Measurements from ENCODE around the gene NRAP.

Gene NRAP

GRCh38 chr10:113561214-113561613, 102.6 kb downstream of the NRAP start:
- DNase-seq (ENCODE audit: low spot score): no peak

DNA sequence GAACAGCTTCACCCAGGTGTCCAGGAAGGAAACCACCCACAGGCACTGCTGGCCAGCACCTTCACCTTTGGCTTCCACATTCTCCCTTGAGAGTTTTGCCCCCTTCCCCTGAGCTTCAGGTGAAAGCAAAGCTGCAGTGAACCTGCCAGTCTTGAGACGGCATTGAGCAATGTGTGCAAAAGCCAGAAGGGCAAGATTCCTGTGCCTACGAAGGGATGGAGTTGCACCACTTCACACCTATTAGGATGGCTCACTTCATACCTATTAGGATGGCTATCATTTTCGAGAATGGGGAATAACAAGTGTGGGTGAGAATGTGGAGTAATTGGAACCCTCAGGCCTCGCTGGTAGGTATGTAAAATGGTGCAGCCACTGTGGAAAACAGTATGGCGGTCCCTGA, 103.8 kb downstream of the NRAP start:
- DNase-seq (ENCODE audit: low spot score): no peak

GRCh38 chr10:113557903-113558321, 105.9 kb downstream of the NRAP start:
- no peak for DNase-seq (ENCODE audit: low spot score)

DNA sequence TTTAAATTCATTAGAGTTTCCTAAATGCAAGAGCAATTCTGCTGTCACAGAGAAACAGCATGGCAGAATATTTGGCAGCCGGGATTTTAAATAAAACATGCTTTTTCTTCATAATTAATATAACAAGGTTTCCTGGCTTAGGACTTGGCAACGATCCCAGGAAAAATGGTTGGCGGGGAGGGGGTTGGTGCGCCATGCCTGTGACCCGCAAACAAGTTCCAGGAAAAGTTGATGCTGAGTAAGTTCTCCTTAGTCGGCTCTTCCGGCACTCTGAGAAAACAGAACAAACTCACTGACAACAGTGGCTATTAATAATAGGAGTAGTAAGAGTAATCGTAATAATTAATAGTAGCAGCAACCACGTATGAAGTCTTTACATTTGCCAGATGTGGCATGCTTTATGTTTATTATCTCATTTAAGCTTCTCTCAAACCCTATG, 106.4 kb downstream of the NRAP start:
- DNase-seq (ENCODE audit: low spot score): no peak

- no peak for DNase-seq (ENCODE audit: low spot score)
Measured at GRCh38 chr10:113555751-113556150, 108.1 kb downstream of the NRAP start.

DNA sequence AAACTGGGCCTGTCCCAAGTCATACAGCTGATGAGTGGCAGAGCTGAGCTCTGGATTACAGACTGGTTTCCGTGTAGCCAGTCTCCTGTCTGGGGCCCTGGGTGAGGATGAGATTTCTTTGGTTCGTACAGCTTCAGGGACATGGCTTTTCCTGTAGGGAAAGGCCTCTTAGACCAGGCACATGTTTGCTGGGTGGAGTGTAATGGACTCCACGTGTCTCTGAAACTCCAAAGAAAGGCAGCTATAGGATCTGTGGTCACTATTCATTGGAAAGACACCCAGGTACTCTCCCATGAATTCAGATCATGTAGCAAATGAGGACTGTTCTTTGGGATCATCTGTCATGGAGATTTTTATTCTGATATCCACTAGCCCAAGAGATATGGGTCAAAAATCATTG, 108.6 kb downstream of the NRAP start:
- DNase-seq (ENCODE audit: low spot score): no peak

DNA sequence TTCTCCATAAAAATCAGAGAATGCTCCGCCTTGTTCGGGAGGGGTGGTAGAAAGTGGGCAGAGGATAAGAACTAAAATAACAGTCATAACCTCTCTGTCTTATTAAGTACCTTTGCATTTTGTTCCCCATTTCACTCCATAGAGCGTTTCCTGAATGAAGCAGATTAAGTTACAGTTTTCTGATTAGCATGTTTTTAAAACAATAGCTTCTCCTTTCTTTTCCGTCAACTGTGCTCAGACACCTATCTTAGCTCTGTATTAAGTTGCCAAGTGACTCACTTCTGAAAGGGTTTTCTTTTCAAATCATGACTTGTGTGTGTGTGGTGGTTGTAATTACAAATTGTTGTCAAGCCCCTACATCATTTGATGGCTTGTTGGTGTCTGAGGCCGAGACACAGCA, 109.6 kb downstream of the NRAP start:
- DNase-seq (ENCODE audit: low spot score): no peak

DNA sequence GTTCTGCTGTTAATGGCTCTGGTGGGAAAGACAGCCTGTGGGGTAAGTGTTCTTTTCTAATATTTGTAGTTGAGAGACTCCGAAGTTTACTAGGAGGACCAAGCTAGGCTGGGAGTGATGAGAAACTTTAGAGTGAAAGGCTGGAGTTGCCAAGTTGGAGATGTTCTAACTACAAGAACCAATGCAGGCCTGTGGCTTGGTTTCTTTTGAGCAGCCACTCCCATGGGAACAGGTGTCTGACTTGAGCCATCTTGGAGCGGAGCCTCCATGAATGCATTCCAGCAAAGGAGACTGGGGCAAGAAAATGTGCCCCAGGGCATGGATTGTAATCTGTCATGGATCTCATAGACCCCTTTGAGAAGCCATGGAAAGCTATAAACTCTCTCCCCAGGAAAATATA, 110.7 kb downstream of the NRAP start:
- no peak for DNase-seq (ENCODE audit: low spot score)

GRCh38 chr10:113552701-113553100, 111.1 kb downstream of the NRAP start, which contains the start of gene HABP2:
Gene HABP2 (plus strand): TSS chr10:113553053. CDS start chr10:113553122, 69 bp downstream.
- no peak for DNase-seq (ENCODE audit: low spot score)

GRCh38 chr10:113552014-113552413, 111.8 kb downstream of the NRAP start:
- DNase-seq (ENCODE audit: low spot score): peak; percentile 22

DNA sequence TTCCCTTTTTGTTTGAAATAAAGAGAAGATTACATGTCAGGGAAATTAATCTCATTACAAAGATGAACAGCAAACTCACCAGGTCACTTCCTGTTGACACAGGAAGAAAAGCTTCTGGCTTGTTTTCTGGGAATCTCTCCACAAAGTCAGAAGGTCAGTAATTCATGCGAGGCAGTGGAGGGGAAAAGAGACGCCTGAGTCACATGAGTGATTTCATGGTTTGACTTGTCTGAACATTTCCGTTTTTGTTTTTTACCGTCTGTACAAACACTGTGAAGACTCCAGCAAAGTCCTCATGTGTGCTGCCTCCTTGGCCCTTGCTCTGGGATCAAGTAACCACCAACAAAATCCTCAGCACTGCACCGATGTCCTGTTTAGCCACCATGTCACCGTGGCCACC, 113.5 kb downstream of the NRAP start:
- no peak for DNase-seq (ENCODE audit: low spot score)

DNA sequence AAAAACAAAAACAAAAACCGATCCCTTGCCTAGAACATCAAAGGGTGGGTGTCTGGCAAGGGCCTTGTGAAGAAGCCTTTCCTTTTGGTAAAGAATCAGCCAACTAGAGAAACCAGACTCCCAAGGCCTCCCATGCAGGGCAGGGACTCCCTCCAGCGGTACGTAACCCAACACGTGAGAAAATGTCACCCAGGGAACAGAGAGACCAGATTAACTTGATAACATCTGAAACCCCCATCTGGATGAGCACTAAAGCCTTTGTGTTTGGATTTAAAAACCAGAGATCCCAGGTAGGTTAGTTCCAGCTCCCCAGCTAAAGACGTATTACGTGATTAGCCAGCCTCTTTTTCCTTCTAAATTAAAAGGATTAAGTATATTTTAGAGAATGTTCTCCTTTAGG, 114.0 kb downstream of the NRAP start:
- no peak for DNase-seq (ENCODE audit: low spot score)

GRCh38 chr10:113547426-113547825, 116.4 kb downstream of the NRAP start:
- no peak for DNase-seq (ENCODE audit: low spot score)

DNA sequence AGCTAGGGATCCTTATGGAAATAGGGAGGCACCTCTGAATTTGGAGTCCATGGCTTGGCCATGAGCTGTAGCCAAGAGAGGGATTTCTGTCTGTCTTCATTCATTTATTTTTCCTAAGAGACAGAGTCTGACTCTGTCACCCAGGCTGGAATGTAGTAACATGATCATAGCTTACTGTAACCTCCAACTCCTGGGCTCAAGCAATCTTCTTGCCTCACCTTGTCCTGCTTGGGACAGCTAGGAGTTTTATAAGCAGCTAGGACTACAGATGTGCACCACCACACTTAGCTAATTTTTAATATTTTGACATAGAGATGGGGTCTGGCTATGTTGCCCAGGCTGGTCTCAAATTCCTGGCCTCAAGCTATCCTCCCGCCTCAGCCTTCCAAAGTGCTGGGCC, 119.4 kb downstream of the NRAP start:
- no peak for DNase-seq (ENCODE audit: low spot score)

DNA sequence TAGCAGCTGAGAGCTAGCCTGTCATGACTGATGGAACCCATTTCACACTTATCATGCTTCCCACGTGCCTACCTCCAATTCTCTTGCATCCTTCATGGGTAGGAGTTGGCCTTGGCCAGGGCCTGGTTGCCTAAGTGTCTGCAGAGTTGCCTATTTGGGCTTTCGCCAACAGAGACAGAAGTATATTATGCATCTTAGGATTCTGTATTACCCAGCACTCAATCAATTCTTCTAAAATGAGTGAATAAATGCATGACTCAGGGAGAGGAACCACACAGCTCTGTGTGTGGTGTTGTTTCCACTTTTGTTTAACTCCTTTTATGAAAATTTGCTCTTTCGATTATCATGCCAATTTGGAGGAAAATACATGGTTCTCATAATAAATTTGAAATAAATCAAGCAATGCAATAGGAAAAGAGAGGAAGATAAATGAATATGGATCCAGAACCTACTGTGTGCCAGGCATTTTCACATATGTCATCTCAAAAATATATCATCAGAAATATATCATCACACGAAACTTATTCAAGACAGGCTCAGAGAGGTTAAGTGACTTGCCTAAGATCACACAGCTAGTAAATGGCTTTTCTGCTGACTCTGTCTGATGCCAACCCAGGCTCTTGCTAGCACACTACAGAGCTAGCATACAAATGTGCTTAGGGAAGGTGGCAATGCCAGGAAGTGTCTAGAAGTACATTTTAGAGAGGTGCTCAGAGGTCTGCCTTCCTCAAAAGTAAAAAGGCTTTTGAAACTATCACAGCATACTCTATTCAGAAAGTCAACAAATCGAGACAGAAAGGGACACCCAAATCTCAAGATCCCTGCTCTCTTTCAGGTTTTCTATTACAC, 120.5 kb downstream of the NRAP start:
- DNase-seq (ENCODE audit: low spot score): no peak

GRCh38 chr10:113541549-113541927, 122.3 kb downstream of the NRAP start:
- no peak for DNase-seq (ENCODE audit: low spot score)

DNA sequence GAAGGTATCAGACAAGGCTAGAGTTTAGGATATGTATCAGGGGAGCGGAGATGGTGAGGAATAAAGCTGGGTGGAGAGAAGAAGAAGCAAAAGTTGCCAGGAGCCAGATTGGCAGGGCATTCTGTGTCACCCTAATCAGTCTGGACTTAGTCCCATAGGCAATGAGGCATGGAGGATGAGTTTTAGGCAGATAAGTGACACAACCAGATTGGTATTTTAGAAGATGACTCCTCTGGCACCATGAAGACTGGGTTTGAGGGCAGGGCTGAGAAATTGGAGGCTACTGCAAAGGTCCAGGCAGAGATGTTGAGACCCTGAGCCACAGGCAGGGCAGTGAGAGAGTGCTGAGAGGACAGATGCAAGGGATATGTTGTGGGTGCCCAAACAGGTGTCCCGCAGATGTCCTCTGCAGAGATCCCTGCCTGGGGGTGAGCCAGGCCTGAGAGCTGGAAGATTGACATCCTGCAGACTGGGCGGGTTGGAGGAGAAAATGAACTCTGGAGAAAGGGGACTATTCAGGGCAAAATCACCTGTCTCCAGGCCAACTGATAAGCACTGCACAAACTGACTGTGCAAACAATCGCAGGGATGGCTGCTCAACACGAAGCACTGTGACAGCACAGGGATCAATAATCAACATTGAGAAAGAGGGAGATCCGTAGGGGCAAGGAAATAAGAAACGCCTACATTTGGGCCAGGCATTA, 122.8 kb downstream of the NRAP start:
- no peak for DNase-seq (ENCODE audit: low spot score)

DNA sequence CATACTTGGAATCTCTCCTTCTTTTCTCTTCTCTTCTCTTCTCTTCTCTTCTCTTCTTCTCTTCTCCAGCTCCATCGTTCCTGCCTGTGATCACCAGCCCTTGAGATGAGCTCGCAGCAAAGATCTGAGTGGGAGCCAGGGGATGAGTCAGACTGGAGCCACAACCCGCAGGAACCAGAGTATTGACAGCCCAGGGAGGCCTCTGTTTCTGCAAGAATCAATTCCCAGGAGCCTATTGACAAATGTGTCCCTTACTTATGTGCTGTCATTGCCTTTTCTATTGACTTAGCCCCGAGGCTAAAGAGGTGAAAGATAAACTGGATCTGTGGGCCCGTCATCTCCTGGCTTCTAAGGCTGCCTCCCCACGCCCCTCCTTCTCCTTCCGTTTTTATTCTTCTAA, 124.1 kb downstream of the NRAP start:
- no peak for DNase-seq (ENCODE audit: low spot score)

Data from SW480 (cell line).